Activated naive CD4-positive, alpha-beta T cell treated with anti-CD3 and anti-CD28 coated beads for 36 hours (primary cell): ENCODE results near the gene GET3. TPM values are rescaled to one million over a fixed set of nuclear protein-coding genes. Genes with fewer than 3 reads are reported as not detected.
A peak's percentile ranks its signal among the peaks of the same experiment; 100 is the strongest.

ENCODE experiments used
- CTCF ChIA-PET: fragments of 350-600 bp; sonication (Branson Sonifier 250); formaldehyde crosslinking; loops from one replicate; lab custom pipeline; 2021; ENCODE audit warnings: antibody characterized with exemption; lab: Charles Lee
- DNase-seq: peaks from one replicate; pipeline ENCODE4 v3.0.0-alpha.2; 2020
- H3K27ac Mint-ChIP-seq: one replicate; pipeline ENCODE4 v1.8.0; 2021; ENCODE audit warnings: mild to moderate bottlenecking, mixed read lengths
- H3K27me3 Mint-ChIP-seq: one replicate; pipeline ENCODE4 v1.8.0; 2021; ENCODE audit warnings: low read depth, mixed read lengths
- H3K36me3 Mint-ChIP-seq: one replicate; pipeline ENCODE4 v1.8.0; 2021; ENCODE audit warnings: low read depth, mixed read lengths
- H3K4me1 Mint-ChIP-seq: one replicate; pipeline ENCODE4 v1.8.0; 2021; ENCODE audit warnings: low read depth, mixed read lengths
- H3K4me3 Mint-ChIP-seq: one replicate; pipeline ENCODE4 v1.8.0; 2021; ENCODE audit warnings: mild to moderate bottlenecking, moderate library complexity, mixed read lengths
- H3K9me3 Mint-ChIP-seq: one replicate; pipeline ENCODE4 v1.8.0; 2021; ENCODE audit warnings: mixed read lengths
- intact Hi-C: fragments of 100-400 bp; cut with micrococcal nuclease; formaldehyde crosslinking; loops from one replicate; pipeline ENCODE4 v1.15.1; 2023
- total RNA-seq, 2 experiments: library from RNA; stranded (reverse); gene quantifications; one replicate each; pipeline ENCODE4 v1.2.3, GENCODE V29; 2021

GET3 gene
- total RNA-seq, 2 experiments from 2014 or later = 47.7 TPM

DNA sequence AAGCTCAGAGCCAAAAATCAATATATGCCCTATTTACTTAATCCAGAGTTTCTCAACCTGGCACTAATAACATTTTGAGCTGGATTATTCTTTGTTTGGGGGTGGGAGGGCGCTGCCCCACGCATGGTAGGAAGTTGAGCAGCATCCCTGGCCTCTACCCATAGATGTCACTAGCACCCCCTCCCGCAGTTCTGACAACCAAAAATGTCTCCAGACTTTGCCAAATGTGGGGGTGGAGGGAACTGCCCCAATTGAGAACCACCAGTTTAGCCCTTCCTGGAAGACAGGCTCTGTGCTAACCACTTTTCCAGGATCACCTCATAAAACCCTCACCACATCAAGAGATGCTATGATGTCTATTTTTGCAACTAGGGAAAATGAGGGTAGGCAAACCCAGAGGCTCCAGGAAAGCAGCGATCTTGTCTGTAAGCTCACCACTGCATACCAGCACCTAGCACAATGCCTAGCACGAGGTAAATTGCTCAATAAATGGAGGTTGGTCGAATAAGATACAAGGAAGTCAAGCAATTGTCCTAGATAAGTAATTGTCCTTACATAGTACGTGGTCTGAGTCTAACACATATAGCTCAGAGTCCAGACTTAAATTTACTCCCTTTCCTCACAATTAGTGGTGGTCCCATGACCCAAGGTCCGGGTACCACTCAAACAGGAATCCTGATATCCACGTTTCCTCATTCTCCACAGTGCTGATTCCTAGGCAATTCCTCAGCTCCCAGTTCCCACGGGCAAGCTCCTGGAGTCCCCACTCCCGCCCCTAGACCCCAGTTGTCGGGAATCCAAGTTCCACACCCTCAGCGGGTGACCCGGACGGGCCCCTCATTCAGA is 3.7 kb upstream of the GET3 start:
- Mint-ChIP-seq H3K27me3 (no peaks in the 10 kb centered on the region), H3K9me3 (no peaks in the 10 kb centered on the region), H3K4me3 (peak overlapping the region; percentile 93), H3K27ac (peak overlapping the region; percentile 97), H3K4me1 (peaks cover 38% of the 10 kb centered on the region), H3K36me3 (peaks cover 39% of the 10 kb centered on the region)
- CTCF ChIA-PET = interaction anchor here (0.6 to 2.0 kb wide), 13 partner anchors 9 to 114 kb away, joined by 3 to 17 read pairs (median 6); partner anchors contain the start of gene TNPO2
- DNase-seq = peak; percentile 82
- intact Hi-C loops = loop anchor here (1.0 to 5.0 kb wide), 7 partner anchors 9 to 419 kb away; partner anchors contain the start of genes CALR, DHPS, IER2 and STX10

DNA sequence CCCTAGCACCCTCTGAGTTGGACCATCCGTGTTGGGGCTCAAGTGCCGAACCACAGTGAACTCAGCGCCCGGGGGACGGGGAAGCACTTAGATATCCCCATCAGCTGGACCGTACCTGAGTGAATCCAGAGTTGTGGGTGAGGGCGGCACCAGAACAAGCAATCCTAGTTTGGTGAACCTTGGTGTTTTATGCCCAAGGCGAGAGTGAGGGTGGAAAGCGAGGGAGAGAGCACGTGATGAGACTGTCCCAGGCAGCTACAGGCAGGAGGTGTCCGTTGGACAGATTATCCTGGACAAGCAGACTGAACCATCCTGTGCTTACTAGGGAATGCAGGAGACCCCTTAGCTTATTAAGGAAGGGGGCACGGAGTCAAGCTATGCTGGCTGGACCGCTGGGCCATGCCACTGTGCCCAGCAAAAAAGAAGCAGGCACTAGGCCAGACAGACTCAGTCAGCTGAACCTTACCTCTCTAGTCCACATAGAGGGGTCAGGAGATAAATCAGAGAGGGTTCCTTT is 596 bp downstream of the GET3 start:
- H3K4me3 Mint-ChIP-seq = peak overlapping the region; percentile 100
- intact Hi-C loops = loop anchor here (1.0 to 2.0 kb wide), 2 partner anchors 16 to 41 kb away; partner anchors contain the start of gene FBXW9
- no peaks in the 10 kb centered on the region for H3K27me3 Mint-ChIP-seq
- peaks cover 26% of the 10 kb centered on the region for H3K4me1 Mint-ChIP-seq
- H3K27ac Mint-ChIP-seq = no peak overlapping the region
- H3K9me3 Mint-ChIP-seq = no peaks in the 10 kb centered on the region
- no peak for DNase-seq
- CTCF ChIA-PET = interaction anchor here (1.9 to 3.1 kb wide), 3 partner anchors 18 to 22 kb away, joined by 8 to 15 read pairs (median 14); no protein-coding TSS in a partner anchor
- H3K36me3 Mint-ChIP-seq = peaks cover 24% of the 10 kb centered on the region

DNA sequence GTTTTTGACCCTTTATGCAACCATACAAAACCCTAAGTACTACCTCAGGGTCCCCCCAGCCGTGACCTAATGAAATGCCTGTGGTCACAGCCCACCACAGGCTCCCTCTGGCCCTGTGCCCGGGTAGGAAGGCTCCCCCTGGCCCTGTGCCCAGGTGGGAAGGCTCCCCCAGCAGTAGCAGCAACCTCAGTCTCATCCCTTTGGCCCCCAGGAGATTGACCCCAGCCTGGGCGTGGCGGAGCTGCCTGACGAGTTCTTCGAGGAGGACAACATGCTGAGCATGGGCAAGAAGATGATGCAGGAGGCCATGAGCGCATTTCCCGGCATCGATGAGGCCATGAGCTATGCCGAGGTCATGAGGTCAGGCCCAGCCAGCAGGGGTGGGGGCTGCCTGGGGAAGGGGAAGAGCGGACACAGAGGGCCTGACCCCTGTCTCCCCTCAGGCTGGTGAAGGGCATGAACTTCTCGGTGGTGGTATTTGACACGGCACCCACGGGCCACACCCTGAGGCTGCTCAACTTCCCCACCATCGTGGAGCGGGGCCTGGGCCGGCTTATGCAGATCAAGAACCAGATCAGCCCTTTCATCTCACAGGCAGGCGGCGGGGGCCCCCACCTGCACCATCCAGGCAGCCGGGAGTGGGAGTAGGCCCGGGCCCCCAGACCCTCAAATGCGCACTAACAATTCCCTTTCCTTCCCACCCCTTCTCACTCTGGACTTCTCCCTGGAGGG is 8.0 kb downstream of the GET3 start:
- intact Hi-C loops = no loop called here
- no peak for DNase-seq
- peaks cover 4% of the 10 kb centered on the region for H3K27me3 Mint-ChIP-seq
- H3K9me3 Mint-ChIP-seq = peaks cover 4% of the 10 kb centered on the region
- H3K4me3 Mint-ChIP-seq = no peak overlapping the region
- no peak overlapping the region for H3K27ac Mint-ChIP-seq
- H3K4me1 Mint-ChIP-seq = peaks cover 3% of the 10 kb centered on the region
- CTCF ChIA-PET = interaction anchor here (1.0 to 2.6 kb wide), 3 partner anchors 12 to 21 kb away, joined by 3 to 13 read pairs (median 6); no protein-coding TSS in a partner anchor
- H3K36me3 Mint-ChIP-seq = peaks cover 35% of the 10 kb centered on the region

DNA sequence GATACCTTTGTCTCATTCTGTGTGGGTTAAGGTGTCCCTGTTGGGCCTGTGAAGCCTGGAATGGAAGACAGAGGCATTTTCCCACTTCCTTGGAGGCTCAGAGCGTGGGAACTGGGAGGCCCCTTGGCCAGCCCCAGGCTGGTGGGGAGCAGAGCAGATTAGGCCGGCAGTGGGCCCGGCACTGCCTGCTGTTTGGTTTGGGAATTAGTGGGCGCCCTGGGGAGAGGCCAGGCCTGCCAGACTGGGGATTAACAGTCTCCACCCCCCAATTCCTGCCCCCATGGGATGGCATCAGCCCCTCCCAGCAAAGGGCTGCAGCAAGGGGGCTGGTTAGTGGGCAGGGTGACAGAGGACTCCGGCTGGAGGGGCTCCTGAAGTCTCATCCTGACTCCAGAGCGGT is 11.2 kb downstream of the GET3 start:
- no peak overlapping the region for H3K4me3 Mint-ChIP-seq
- no peak overlapping the region for H3K27ac Mint-ChIP-seq
- H3K36me3 Mint-ChIP-seq = peaks cover 26% of the 10 kb centered on the region
- peaks cover 12% of the 10 kb centered on the region for H3K27me3 Mint-ChIP-seq
- CTCF ChIA-PET = interaction anchor here (1.9 kb wide), 1 partner anchor 11 kb away, joined by 8 read pairs; no protein-coding TSS in a partner anchor
- intact Hi-C loops = no loop called here
- peaks cover 3% of the 10 kb centered on the region for H3K4me1 Mint-ChIP-seq
- H3K9me3 Mint-ChIP-seq = peaks cover 4% of the 10 kb centered on the region
- DNase-seq = no peak

DNA sequence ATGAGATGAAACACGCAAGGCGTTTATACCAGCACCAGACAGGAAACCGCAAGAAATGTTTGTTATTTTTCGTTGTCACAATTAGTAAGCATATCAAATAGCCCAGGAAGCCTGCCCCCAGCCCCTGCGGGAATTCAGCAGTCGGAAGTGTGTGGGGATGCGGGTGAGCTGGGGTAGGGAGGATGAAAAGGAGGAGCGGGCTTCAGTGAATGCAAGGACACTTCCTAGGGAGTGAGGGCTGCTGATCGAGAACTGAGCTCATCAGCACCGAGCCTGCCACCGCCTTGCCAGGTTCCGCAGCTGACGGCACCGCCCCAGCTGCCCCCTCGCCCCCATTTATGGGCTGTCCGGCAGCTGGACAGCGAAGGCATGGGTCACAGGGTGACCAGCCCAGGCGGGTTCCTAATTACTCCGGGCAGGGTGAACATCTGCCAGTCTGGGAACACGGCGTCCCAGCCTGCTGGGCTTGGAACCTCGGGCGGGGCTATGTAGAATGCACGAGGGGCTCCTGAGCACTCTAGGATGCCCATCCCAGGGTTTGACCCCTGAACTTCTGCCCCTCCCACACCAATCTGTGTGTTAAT is 12.7 kb downstream of the GET3 start:
- H3K27me3 Mint-ChIP-seq = peaks cover 17% of the 10 kb centered on the region
- CTCF ChIA-PET = interaction anchor here (0.5 to 1.9 kb wide), 4 partner anchors 10 to 46 kb away, joined by 3 to 8 read pairs (median 5); no protein-coding TSS in a partner anchor
- no peak overlapping the region for H3K4me3 Mint-ChIP-seq
- DNase-seq = no peak
- no peak overlapping the region for H3K27ac Mint-ChIP-seq
- H3K9me3 Mint-ChIP-seq = peaks cover 4% of the 10 kb centered on the region
- peaks cover 26% of the 10 kb centered on the region for H3K36me3 Mint-ChIP-seq
- peaks cover 3% of the 10 kb centered on the region for H3K4me1 Mint-ChIP-seq
- intact Hi-C loops = no loop called here

DNA sequence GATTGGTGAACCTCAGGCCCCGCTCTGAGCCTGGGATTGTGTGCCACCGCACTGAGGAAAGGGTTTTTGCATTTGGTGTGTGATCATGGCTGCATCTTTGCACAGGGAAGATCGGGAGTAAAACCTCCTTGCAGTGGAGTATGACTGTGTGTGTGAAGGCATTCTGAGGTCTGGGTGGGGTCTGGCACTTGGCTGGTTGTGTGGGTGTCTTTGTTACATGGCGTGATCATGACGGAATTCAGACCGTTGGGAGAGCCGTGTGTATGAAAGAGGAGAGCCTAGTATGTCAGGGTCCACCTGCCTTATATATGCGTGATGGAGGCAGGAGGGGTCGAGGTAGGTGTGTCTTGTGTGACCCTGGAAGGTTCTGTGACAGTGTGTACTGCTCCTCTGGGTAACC is 13.6 kb downstream of the GET3 start:
- Mint-ChIP-seq H3K4me1 (peaks cover 3% of the 10 kb centered on the region), H3K27me3 (peaks cover 24% of the 10 kb centered on the region), H3K36me3 (peaks cover 23% of the 10 kb centered on the region), H3K4me3 (no peak overlapping the region), H3K27ac (no peak overlapping the region), H3K9me3 (peaks cover 4% of the 10 kb centered on the region)
- no peak for DNase-seq
- intact Hi-C loops = no loop called here
- CTCF ChIA-PET = interaction anchor here (1.9 kb wide), 1 partner anchor 45 kb away, joined by 4 read pairs; no protein-coding TSS in a partner anchor

DNA sequence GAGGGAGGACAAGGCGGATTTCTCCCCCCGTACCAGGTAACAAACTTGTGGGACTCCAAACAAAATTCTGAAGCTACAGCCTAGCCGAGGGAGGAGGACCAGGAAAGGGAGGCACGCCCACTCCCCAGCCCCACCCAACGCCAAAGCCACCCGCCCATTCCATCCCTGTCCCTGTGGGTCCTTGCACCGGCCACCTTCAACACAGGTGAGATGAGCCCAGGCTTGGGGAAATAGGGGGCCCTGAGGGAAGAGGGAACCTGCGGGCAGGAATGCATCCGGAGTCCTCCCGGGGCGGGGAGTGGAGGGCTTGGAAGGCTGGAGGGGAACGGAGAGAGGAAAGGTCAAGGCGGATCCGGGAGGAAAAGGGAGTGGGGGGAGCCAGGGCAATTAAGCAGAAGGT is 14.3 kb downstream of the GET3 start, which contains the start of gene BEST2:
TSS of gene BEST2 (plus strand) at position 157 of the 400 bp plus-strand sequence. CDS start 802 bp downstream, outside the sequence.
- Mint-ChIP-seq H3K27me3 (peaks cover 29% of the 10 kb centered on the region), H3K4me1 (peaks cover 3% of the 10 kb centered on the region), H3K36me3 (peaks cover 18% of the 10 kb centered on the region), H3K9me3 (peaks cover 4% of the 10 kb centered on the region), H3K4me3 (no peak within 1 kb of the TSS), H3K27ac (no peak within 1 kb of the TSS)
- intact Hi-C loops = no loop called here
- no peak for DNase-seq
- CTCF ChIA-PET = interaction anchor here (1.6 to 2.2 kb wide), 2 partner anchors 11 to 14 kb away, joined by 5 to 10 read pairs; no protein-coding TSS in a partner anchor

DNA sequence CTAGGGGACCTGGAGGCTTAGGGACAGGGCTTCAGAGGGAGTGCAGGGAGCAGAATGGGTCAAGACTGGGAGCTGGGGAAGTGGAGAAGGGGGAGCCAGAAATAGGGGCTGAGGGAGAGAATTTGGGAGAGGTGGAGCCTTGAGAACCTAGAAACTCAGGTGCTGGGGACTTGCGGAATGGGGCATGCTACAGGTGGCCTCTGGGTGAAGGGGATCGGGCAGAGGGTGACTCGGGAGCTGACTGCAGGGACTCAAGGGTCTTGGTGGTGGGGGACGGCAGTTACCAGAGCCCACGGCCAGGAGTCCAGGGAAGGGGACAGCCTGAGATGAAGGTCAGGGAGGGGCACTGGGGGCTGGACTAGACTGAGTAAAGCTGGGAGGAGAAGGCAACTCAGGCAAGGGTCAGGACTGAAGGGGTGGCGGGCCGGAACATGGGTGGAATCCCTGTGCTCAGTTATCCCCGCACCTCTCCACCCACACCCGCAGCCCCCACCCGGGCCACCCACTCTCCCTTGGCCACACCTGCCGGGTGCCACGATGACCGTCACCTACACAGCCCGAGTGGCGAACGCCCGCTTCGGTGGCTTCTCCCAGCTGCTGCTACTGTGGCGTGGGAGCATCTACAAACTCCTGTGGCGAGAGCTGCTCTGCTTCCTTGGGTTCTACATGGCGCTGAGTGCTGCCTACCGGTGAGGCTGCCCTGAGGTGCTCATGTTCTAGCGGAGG is 14.9 kb downstream of the GET3 start:
- peaks cover 29% of the 10 kb centered on the region for H3K27me3 Mint-ChIP-seq
- H3K4me1 Mint-ChIP-seq = peaks cover 3% of the 10 kb centered on the region
- H3K9me3 Mint-ChIP-seq = peaks cover 4% of the 10 kb centered on the region
- no peak for DNase-seq
- no peak overlapping the region for H3K27ac Mint-ChIP-seq
- H3K4me3 Mint-ChIP-seq = no peak overlapping the region
- H3K36me3 Mint-ChIP-seq = peaks cover 12% of the 10 kb centered on the region
- CTCF ChIA-PET = interaction anchor here (1.6 to 2.2 kb wide), 2 partner anchors 10 to 14 kb away, joined by 5 to 10 read pairs; no protein-coding TSS in a partner anchor
- intact Hi-C loops = no loop called here

DNA sequence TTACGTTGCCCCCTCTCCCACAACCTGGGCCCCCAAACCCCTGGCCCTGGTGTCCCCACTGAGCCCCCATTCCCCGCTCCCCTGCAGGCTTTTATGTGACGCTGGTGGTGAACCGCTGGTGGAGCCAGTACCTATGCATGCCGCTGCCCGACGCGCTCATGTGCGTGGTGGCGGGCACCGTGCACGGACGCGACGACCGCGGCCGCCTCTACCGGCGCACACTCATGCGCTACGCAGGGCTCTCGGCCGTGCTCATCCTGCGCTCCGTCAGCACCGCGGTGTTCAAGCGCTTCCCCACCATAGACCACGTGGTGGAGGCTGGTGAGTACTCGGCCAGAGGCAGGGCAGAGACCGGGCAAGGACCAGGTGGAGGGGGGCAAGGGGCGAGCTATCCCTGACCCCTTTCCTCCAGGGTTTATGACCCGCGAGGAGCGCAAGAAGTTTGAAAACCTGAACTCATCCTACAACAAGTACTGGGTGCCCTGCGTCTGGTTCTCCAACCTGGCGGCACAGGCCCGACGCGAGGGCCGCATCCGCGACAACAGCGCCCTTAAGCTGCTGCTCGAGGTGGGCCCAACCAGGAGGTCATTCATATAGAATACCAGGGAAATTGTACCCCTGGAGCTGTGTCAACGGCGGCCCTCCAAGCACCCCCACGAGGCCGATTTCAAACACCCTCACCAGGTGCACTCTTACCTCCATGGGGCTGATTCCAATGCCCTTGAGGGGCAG is 17.3 kb downstream of the GET3 start:
- intact Hi-C loops = no loop called here
- CTCF ChIA-PET = interaction anchor here (0.8 to 16.6 kb wide), 8 partner anchors 8 to 93 kb away, joined by 3 to 341 read pairs (median 5); partner anchors contain the start of genes GET3, PRDX2 and THSD8
- no peaks in the 10 kb centered on the region for H3K9me3 Mint-ChIP-seq
- peaks cover 28% of the 10 kb centered on the region for H3K27me3 Mint-ChIP-seq
- no peak for DNase-seq
- peaks cover 3% of the 10 kb centered on the region for H3K4me1 Mint-ChIP-seq
- H3K4me3 Mint-ChIP-seq = no peak overlapping the region
- H3K27ac Mint-ChIP-seq = no peak overlapping the region
- H3K36me3 Mint-ChIP-seq = no peaks in the 10 kb centered on the region

DNA sequence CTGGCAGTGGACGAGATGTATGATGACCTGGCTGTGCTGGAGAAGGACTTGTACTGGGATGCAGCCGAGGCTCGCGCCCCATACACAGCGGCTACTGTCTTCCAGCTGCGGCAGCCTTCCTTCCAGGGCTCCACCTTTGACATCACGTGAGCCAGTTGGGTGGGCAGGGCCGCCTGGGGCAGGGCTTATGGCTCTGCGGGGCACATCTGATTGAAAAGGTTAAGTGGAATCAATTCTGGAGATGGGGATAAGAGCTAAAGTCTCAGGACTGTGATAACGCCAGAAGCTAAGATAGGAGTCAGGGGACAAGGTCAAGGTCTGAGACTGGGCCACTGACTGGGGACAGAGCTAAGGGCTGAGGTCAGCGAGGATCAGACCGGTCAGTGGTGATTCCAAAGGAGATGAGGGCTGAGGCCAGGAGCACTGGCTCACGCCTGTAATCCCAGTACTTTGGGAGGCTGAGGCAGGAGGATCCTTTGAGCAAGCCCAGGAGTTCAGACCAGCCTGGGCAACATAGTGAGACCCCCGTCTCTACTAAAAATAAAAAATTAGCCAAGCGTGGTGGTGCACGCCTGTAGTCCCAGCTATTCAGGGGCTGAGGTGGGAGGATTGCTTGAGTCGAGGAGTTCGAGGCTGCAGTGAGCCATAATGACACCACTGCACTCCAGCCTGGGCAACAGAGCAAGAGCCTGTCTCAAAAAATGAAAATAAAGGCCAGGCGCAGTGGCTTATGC is 19.0 kb downstream of the GET3 start:
- CTCF ChIA-PET = interaction anchor here (0.6 to 16.6 kb wide), 12 partner anchors 8 to 233 kb away, joined by 3 to 341 read pairs (median 6); partner anchors contain the start of genes GET3, PRDX2, THSD8 and TNPO2

More for the DNA sequence above, 19.0 kb downstream of the GET3 start:
- Mint-ChIP-seq H3K27ac (peak overlapping the region; percentile 5), H3K4me3 (no peak overlapping the region), H3K36me3 (no peaks in the 10 kb centered on the region), H3K9me3 (no peaks in the 10 kb centered on the region), H3K27me3 (peaks cover 20% of the 10 kb centered on the region), H3K4me1 (peaks cover 2% of the 10 kb centered on the region)
- DNase-seq = no peak
- intact Hi-C loops = loop anchor here (2.0 kb wide), 1 partner anchor 192 kb away; no protein-coding TSS in a partner anchor
